ENCODE results near the gene SPATA13. TPM values are rescaled to one million over a fixed set of nuclear protein-coding genes. Genes with fewer than 3 reads are reported as not detected.
"Not testable (repeated sequence)": the region's sequence is repeated elsewhere in the genome, so short reads cannot be mapped to it uniquely, and the experiment has no call there.

The SPATA13 gene
- 122 TPM for total RNA-seq

GRCh38 chr13:24160458-24161009, at the start of gene SPATA13:
Gene SPATA13, plus strand, starts transcription at chr13:24160720. Its CDS starts 62,210 bp downstream, at chr13:24222930.
- Histone ChIP-seq H3K4me3 (ENCODE audit: low read length) (peak within 1 kb of the TSS; percentile 56), H3K27me3 (ENCODE audit: insufficient read depth, low read length) (peaks cover 9% of the 10 kb centered on the region), H3K9me3 (ENCODE audit: low read depth, low read length) (no peaks in the 10 kb centered on the region), H3K4me1 (ENCODE audit: insufficient read depth, low read length) (peaks cover 17% of the 10 kb centered on the region)

- Histone ChIP-seq H3K9me3 (ENCODE audit: low read depth, low read length) (no peaks in the 10 kb centered on the region), H3K27me3 (ENCODE audit: insufficient read depth, low read length) (no peaks in the 10 kb centered on the region), H3K4me1 (ENCODE audit: insufficient read depth, low read length) (no peaks in the 10 kb centered on the region), H3K4me3 (ENCODE audit: low read length) (no peak overlapping the region)
Observed at GRCh38 chr13:24112791-24113190, 47.7 kb upstream of the SPATA13 start.

GRCh38 chr13:24115671-24116070, 44.8 kb upstream of the SPATA13 start:
- Histone ChIP-seq H3K9me3 (ENCODE audit: low read depth, low read length) (no peaks in the 10 kb centered on the region), H3K4me3 (ENCODE audit: low read length) (no peak overlapping the region), H3K4me1 (ENCODE audit: insufficient read depth, low read length) (no peaks in the 10 kb centered on the region), H3K27me3 (ENCODE audit: insufficient read depth, low read length) (no peaks in the 10 kb centered on the region)

GRCh38 chr13:24116131-24116530, 44.4 kb upstream of the SPATA13 start:
- Histone ChIP-seq H3K4me1 (ENCODE audit: insufficient read depth, low read length) (no peaks in the 10 kb centered on the region), H3K27me3 (ENCODE audit: insufficient read depth, low read length) (no peaks in the 10 kb centered on the region), H3K9me3 (ENCODE audit: low read depth, low read length) (no peaks in the 10 kb centered on the region), H3K4me3 (ENCODE audit: low read length) (no peak overlapping the region)

- no peaks in the 10 kb centered on the region for H3K9me3 ChIP-seq (ENCODE audit: low read depth, low read length)
- no peaks in the 10 kb centered on the region for H3K4me1 ChIP-seq (ENCODE audit: insufficient read depth, low read length)
- no peaks in the 10 kb centered on the region for H3K27me3 ChIP-seq (ENCODE audit: insufficient read depth, low read length)
- no peak overlapping the region for H3K4me3 ChIP-seq (ENCODE audit: low read length)
Observed at GRCh38 chr13:24118576-24118975, 41.9 kb upstream of the SPATA13 start.

- H3K27me3 ChIP-seq (ENCODE audit: insufficient read depth, low read length), result no peaks in the 10 kb centered on the region
- H3K4me1 ChIP-seq (ENCODE audit: insufficient read depth, low read length), result no peaks in the 10 kb centered on the region
- H3K9me3 ChIP-seq (ENCODE audit: low read depth, low read length), result no peaks in the 10 kb centered on the region
- H3K4me3 ChIP-seq (ENCODE audit: low read length), result no peak overlapping the region
Observed at GRCh38 chr13:24119626-24120508, 40.7 kb upstream of the SPATA13 start.

GRCh38 chr13:24122045-24122444, 38.5 kb upstream of the SPATA13 start:
- H3K9me3 ChIP-seq (ENCODE audit: low read depth, low read length); H3K27me3 ChIP-seq (ENCODE audit: insufficient read depth, low read length); H3K4me1 ChIP-seq (ENCODE audit: insufficient read depth, low read length); H3K4me3 ChIP-seq (ENCODE audit: low read length): not testable (repeated sequence)

GRCh38 chr13:24122569-24122968, 38.0 kb upstream of the SPATA13 start:
- H3K4me1 ChIP-seq (ENCODE audit: insufficient read depth, low read length), result no peaks in the 10 kb centered on the region
- H3K27me3 ChIP-seq (ENCODE audit: insufficient read depth, low read length), result no peaks in the 10 kb centered on the region
- H3K9me3 ChIP-seq (ENCODE audit: low read depth, low read length), result no peaks in the 10 kb centered on the region
- no peak overlapping the region for H3K4me3 ChIP-seq (ENCODE audit: low read length)

GRCh38 chr13:24123761-24124160, 36.8 kb upstream of the SPATA13 start:
- Histone ChIP-seq H3K27me3 (ENCODE audit: insufficient read depth, low read length) (no peaks in the 10 kb centered on the region), H3K4me1 (ENCODE audit: insufficient read depth, low read length) (no peaks in the 10 kb centered on the region), H3K9me3 (ENCODE audit: low read depth, low read length) (no peaks in the 10 kb centered on the region), H3K4me3 (ENCODE audit: low read length) (no peak overlapping the region)

GRCh38 chr13:24124789-24125476, 35.6 kb upstream of the SPATA13 start:
- no peaks in the 10 kb centered on the region for H3K27me3 ChIP-seq (ENCODE audit: insufficient read depth, low read length)
- H3K4me1 ChIP-seq (ENCODE audit: insufficient read depth, low read length), result no peaks in the 10 kb centered on the region
- H3K9me3 ChIP-seq (ENCODE audit: low read depth, low read length), result no peaks in the 10 kb centered on the region
- no peak overlapping the region for H3K4me3 ChIP-seq (ENCODE audit: low read length)

- no peaks in the 10 kb centered on the region for H3K4me1 ChIP-seq (ENCODE audit: insufficient read depth, low read length)
- no peak overlapping the region for H3K4me3 ChIP-seq (ENCODE audit: low read length)
- H3K9me3 ChIP-seq (ENCODE audit: low read depth, low read length), result peaks cover 8% of the 10 kb centered on the region
- no peaks in the 10 kb centered on the region for H3K27me3 ChIP-seq (ENCODE audit: insufficient read depth, low read length)
Observed at GRCh38 chr13:24127116-24127631, 33.3 kb upstream of the SPATA13 start.

GRCh38 chr13:24128112-24128511, 32.4 kb upstream of the SPATA13 start:
- no peaks in the 10 kb centered on the region for H3K4me1 ChIP-seq (ENCODE audit: insufficient read depth, low read length)
- H3K4me3 ChIP-seq (ENCODE audit: low read length), result no peak overlapping the region
- H3K9me3 ChIP-seq (ENCODE audit: low read depth, low read length), result peaks cover 8% of the 10 kb centered on the region
- no peaks in the 10 kb centered on the region for H3K27me3 ChIP-seq (ENCODE audit: insufficient read depth, low read length)

GRCh38 chr13:24128962-24129361, 31.6 kb upstream of the SPATA13 start:
- Histone ChIP-seq H3K4me1 (ENCODE audit: insufficient read depth, low read length) (no peaks in the 10 kb centered on the region), H3K4me3 (ENCODE audit: low read length) (no peak overlapping the region), H3K9me3 (ENCODE audit: low read depth, low read length) (peaks cover 8% of the 10 kb centered on the region), H3K27me3 (ENCODE audit: insufficient read depth, low read length) (no peaks in the 10 kb centered on the region)

GRCh38 chr13:24129914-24130774, 30.4 kb upstream of the SPATA13 start:
- H3K9me3 ChIP-seq (ENCODE audit: low read depth, low read length), result peaks cover 8% of the 10 kb centered on the region
- no peaks in the 10 kb centered on the region for H3K27me3 ChIP-seq (ENCODE audit: insufficient read depth, low read length)
- no peaks in the 10 kb centered on the region for H3K4me1 ChIP-seq (ENCODE audit: insufficient read depth, low read length)
- no peak overlapping the region for H3K4me3 ChIP-seq (ENCODE audit: low read length)
